ENCODE results near the gene SFTPA1.
"Not testable (repeated sequence)": the region's sequence is repeated elsewhere in the genome, so short reads cannot be mapped to it uniquely, and the experiment has no call there.

Gene SFTPA1

GRCh38 chr10:79611193-79611976 is 646 bp downstream of the SFTPA1 start:
- not testable (repeated sequence) for DNase-seq

DNA sequence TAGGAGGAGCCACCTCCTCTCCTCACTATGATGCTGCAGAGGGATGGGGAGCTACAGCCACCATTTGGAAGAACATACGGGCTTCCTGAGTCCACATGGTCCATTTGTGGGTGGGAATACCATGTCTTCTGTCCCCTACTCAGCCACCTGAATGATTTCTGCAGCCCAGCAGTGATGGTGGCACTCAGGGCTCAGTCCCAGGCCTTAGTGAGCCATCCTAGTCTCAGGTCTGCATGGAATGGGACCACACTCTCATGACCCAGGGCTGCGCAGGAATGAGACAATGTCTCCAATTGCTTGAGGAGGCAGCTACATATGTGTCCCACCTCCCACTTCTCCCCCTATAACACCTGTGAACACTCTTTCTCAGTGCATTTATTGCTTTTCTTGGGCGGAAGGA is 4.8 kb downstream of the SFTPA1 start:
- no peak for DNase-seq

- DNase-seq: no peak
Measured at GRCh38 chr10:79616164-79616563, 5.4 kb downstream of the SFTPA1 start.

GRCh38 chr10:79623663-79624062 is 12.9 kb downstream of the SFTPA1 start:
- not testable (repeated sequence) for DNase-seq

- DNase-seq: no peak
Measured at GRCh38 chr10:79627075-79627474, 16.3 kb downstream of the SFTPA1 start.

- no peak for DNase-seq
Measured at GRCh38 chr10:79628083-79628482, 17.3 kb downstream of the SFTPA1 start.

DNA sequence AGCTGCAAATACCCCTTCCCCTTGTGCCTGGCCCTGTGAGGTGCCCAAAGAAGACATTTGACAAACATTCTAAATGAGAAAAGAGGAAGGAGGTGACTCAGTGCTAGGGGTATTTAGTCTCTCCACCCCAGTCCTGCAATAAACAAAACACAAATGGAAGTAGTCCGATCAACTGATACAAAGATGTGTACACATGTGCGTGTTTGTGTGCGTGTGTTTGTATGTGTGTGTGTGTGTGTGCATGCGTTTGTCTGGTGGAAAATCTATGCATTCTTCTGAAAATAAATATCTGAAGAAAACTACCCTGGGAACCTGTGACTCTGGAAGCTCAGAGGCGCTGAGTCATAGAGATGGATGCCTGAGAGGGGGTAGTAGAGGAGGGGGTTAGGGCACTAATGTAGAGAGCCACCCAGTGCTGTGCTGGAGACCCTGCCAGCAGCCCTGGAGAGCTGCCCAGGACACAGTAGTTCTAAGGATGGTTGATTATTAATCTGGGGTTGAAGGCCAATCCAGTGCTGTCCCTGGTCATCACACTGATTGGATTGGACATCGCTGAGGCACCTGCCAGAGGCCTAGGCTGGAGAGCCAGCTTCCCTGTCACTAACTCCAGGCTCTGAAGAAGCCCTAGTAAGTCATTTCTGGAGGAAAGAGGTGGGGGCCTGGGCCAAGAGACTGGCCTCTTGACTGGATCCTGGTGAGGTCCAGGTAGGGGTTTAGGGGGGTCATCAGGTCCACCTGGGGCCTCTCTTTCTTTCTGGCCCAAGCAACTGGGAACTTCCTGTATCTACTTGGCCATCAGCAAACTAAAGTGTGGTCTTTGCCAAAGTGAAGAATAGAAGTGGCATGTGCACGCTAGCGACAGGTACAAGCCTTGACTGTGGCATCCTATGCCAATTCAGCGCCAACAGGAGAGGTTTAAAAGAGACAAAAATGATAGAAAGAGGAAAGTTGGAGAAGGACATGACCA is 18.5 kb downstream of the SFTPA1 start:
- DNase-seq: no peak

- no peak for DNase-seq
Measured at GRCh38 chr10:79629955-79630327, 19.2 kb downstream of the SFTPA1 start.

DNA sequence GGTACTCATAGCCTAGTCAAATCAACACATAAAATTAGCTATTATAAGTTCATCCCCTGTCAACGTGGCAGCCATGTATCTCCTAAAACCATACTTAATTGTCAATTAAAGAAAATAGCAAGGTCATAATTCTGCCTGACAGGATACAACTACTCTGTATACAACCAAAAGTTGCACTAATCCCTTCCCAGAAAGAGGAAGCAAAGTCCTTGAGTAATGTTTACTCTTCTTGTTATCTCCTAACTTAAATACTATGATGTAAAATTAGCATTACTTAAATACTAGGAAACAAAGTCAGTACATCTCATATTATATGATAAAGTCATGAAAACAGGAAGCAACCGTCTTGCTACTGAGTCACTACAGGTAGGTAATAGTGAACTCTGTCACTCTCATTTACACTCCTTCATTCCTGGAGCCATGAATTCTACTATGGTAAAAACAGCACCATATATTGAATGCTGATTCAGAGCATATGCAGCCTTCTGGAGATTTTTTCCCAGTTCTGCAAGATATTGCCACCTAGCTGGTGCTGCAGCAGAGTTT is 26.0 kb downstream of the SFTPA1 start:
- DNase-seq: not testable (repeated sequence)

DNA sequence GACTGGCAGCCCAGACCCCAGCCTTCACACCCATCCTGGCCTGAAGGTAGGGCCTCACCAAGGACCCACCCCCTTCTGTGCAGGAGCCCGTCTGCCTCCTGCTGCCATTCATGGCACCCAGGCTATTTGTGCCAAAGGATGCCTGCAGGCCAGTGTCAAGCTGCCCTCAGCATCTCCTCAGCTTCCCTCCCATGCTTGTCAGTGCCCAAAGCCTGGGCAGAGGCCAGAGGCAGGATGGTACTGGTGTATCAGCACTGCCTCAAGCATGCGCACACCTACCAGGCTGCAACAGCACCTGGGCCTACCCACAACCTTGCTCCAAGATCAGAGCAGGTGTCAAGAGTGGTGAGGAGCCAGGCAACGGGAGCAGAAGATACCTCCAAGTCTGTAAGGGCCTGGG is 27.6 kb downstream of the SFTPA1 start:
- no peak for DNase-seq

DNA sequence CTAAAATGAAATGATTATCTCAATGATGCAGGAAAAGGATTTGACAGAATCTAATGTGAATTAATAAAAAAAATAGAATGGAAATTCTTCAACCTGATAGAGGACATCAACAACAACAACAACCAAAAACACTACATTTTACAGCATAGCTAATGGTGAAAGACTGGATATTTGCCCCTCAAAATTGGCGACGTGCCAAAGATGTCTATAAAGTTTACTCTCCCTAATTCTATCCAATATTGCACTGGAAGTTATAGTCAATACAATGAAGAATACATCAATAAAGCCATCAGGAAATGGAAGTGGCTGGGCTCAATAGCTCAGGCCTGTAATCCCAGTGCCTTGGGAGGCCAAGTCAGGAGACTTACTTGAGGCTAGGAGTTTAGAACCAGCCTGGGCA is 42.0 kb downstream of the SFTPA1 start:
- DNase-seq: not testable (repeated sequence)

DNA sequence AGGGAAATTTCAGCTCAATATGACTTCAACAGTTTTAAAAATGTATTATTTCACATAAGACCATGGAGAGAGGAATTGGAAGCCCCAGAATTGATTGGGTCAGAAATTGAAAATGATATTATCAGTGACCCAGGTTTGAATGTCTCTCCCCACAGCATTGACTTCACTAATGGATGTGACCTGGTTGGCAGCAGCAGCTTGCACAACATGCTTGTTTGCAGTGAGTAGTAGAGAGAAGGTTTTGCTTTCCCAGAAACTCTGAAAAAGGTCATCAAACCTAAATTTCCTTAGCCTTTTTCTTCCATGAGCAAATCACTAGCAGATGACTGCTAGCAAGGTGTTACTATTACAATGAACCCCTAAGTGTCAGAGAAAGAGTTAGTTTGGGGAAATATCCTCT is 52.5 kb downstream of the SFTPA1 start:
- not testable (repeated sequence) for DNase-seq

DNA sequence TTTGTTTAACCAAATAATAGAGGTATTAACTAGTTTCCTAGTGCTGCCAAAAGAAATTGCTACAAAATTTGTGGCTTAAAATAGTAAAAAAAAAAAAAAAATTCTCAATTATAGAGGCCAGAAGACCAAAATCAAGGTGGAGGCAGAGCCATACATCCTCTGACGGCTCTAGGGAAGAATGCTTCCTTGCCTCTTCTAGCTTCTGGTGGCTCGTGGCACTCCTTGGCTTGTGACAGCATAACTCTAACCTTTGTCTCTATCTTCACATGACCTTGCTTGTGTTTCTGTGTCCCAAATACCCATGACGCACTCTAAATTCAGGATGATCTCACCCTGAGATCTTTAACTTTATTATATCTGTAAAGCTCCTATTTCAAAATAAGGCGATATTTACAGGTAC is 53.9 kb downstream of the SFTPA1 start:
- not testable (repeated sequence) for DNase-seq
